ENCODE data around the gene KCNMA1. TPM values are rescaled to one million over a fixed set of nuclear protein-coding genes. Genes with fewer than 3 reads are reported as not detected.

Gene KCNMA1
- total RNA-seq, 4 donors from 2014 or later = 146 to 300 (median 265) TPM

GRCh38 chr10:76866841-76867586, 770.6 kb downstream of the KCNMA1 start:
- Histone ChIP-seq H3K27me3 (no peaks in the 10 kb centered on the region), H3K36me3 (no peaks in the 10 kb centered on the region), H3K4me1 (no peaks in the 10 kb centered on the region), H3K9me3 (no peaks in the 10 kb centered on the region), H3K4me3 (no peak overlapping the region), H3K27ac (replicated peaks in 1 of 4) (no peak overlapping the region)
- DNase-seq (ENCODE audit: extremely low spot score) = no peak
- intact Hi-C loops (cut with DNase I) = no loop called here
- WGBS = 98% methylated on average over 4 of the region's 4 CpGs
- TF ChIP-seq CTCF (IDR thresholded peaks at IDR 0.05) (no peak), EP300 (IDR thresholded peaks at IDR 0.05) (no peak), POLR2A (IDR thresholded peaks at IDR 0.05; ENCODE audit: low read depth) (no peak), POLR2AphosphoS5 (IDR thresholded peaks at IDR 0.05) (no peak)

GRCh38 chr10:76864922-76865321, 772.7 kb downstream of the KCNMA1 start:
- WGBS = 89% methylated on average over 1 of the region's 1 CpG
- DNase-seq (ENCODE audit: extremely low spot score) = no peak
- TF ChIP-seq CTCF (IDR thresholded peaks at IDR 0.05) (no peak), POLR2A (IDR thresholded peaks at IDR 0.05; ENCODE audit: low read depth) (no peak), POLR2AphosphoS5 (IDR thresholded peaks at IDR 0.05) (no peak), EP300 (IDR thresholded peaks at IDR 0.05) (no peak)
- H3K4me3 ChIP-seq = no peak overlapping the region
- no peaks in the 10 kb centered on the region for H3K27me3 ChIP-seq
- intact Hi-C loops (cut with DNase I) = no loop called here
- H3K27ac ChIP-seq (replicated peaks in 1 of 4) = no peak overlapping the region
- no peaks in the 10 kb centered on the region for H3K4me1 ChIP-seq
- no peaks in the 10 kb centered on the region for H3K36me3 ChIP-seq
- no peaks in the 10 kb centered on the region for H3K9me3 ChIP-seq

GRCh38 chr10:76858721-76859120, 778.9 kb downstream of the KCNMA1 start:
- no peaks in the 10 kb centered on the region for H3K36me3 ChIP-seq
- no peak for DNase-seq (ENCODE audit: extremely low spot score)
- no peak overlapping the region for H3K27ac ChIP-seq (replicated peaks in 1 of 4)
- intact Hi-C loops (cut with DNase I) = no loop called here
- no peak overlapping the region for H3K4me3 ChIP-seq
- H3K4me1 ChIP-seq = no peaks in the 10 kb centered on the region
- H3K27me3 ChIP-seq = no peaks in the 10 kb centered on the region
- 96% methylated on average over 1 of the region's 1 CpG for WGBS
- TF ChIP-seq POLR2A (IDR thresholded peaks at IDR 0.05; ENCODE audit: low read depth) = no peak
- no peak for TF ChIP-seq CTCF (IDR thresholded peaks at IDR 0.05)
- no peak for TF ChIP-seq POLR2AphosphoS5 (IDR thresholded peaks at IDR 0.05)
- no peak for TF ChIP-seq EP300 (IDR thresholded peaks at IDR 0.05)
- H3K9me3 ChIP-seq = no peaks in the 10 kb centered on the region

- 93% methylated on average over 8 of the region's 8 CpGs for WGBS
- H3K4me3 ChIP-seq = no peak overlapping the region
- TF ChIP-seq POLR2AphosphoS5 (IDR thresholded peaks at IDR 0.05) = no peak
- no peak for TF ChIP-seq CTCF (IDR thresholded peaks at IDR 0.05)
- no peak for TF ChIP-seq EP300 (IDR thresholded peaks at IDR 0.05)
- TF ChIP-seq POLR2A (IDR thresholded peaks at IDR 0.05; ENCODE audit: low read depth) = no peak
- H3K4me1 ChIP-seq = no peaks in the 10 kb centered on the region
- intact Hi-C loops (cut with DNase I) = no loop called here
- no peaks in the 10 kb centered on the region for H3K36me3 ChIP-seq
- H3K27ac ChIP-seq (replicated peaks in 1 of 4) = no peak overlapping the region
- H3K27me3 ChIP-seq = no peaks in the 10 kb centered on the region
- DNase-seq (ENCODE audit: extremely low spot score) = no peak
- no peaks in the 10 kb centered on the region for H3K9me3 ChIP-seq
These were observed 796.8 kb downstream of the KCNMA1 start for GRCh38 chr10:76840802-76841201.

- H3K4me3 ChIP-seq = no peak overlapping the region
- H3K36me3 ChIP-seq = no peaks in the 10 kb centered on the region
- H3K9me3 ChIP-seq = no peaks in the 10 kb centered on the region
- no peak overlapping the region for H3K27ac ChIP-seq (replicated peaks in 1 of 4)
- 48% methylated on average over 3 of the region's 3 CpGs for WGBS
- no peaks in the 10 kb centered on the region for H3K27me3 ChIP-seq
- intact Hi-C loops (cut with DNase I) = no loop called here
- DNase-seq (ENCODE audit: extremely low spot score) = no peak
- no peak for TF ChIP-seq POLR2AphosphoS5 (IDR thresholded peaks at IDR 0.05)
- TF ChIP-seq CTCF (IDR thresholded peaks at IDR 0.05) = no peak
- TF ChIP-seq POLR2A (IDR thresholded peaks at IDR 0.05; ENCODE audit: low read depth) = no peak
- no peak for TF ChIP-seq EP300 (IDR thresholded peaks at IDR 0.05)
- H3K4me1 ChIP-seq = no peaks in the 10 kb centered on the region
These were observed 798.3 kb downstream of the KCNMA1 start for GRCh38 chr10:76839276-76839675.
